ENCODE measurements around the gene UBL7.

The UBL7 gene

DNA sequence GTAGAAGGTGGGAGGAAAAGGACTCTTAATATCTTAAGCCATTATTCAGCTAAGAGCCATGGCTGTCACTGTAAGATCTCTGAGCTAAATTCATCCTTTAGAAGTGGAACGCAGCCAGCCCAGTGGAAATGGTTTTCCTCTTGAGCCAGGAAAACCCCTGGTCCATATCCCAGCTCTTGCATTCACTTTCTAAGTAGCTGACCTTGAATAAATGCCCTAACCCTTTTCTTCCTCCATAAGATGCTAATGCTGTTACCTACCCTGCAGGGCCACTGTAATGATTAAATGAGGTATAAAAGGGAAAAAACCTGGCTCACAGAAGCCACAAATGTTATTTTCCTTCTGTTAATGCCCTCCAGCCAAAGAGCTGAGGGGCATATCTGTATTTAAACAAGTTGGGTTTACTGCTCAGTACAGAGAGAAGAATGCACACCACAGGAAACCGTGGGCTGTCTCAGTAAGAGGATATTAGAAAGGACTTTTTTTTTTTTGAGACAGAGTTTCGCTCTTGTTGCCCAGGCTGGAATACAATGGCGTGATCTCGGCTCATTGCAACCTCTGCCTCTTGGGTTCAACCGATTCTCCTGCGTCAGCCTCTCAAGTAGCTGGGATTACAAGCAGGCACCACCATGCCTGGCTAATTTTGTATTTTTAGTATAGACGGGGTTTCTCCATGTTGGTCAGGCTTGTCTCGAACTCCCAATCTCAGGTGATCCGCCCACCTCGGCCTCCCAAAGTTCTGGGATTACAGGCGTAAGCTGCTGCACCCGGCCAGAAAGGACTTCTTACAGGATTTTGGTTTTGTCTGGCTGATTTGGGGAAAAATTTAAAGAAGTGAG, 6.8 kb downstream of the UBL7 start:
- no peak overlapping the region for H3K4me3 ChIP-seq (ENCODE audit: low read length)
- no peak for DNase-seq (ENCODE audit: low read depth)
- TF ChIP-seq, protein P1, sequence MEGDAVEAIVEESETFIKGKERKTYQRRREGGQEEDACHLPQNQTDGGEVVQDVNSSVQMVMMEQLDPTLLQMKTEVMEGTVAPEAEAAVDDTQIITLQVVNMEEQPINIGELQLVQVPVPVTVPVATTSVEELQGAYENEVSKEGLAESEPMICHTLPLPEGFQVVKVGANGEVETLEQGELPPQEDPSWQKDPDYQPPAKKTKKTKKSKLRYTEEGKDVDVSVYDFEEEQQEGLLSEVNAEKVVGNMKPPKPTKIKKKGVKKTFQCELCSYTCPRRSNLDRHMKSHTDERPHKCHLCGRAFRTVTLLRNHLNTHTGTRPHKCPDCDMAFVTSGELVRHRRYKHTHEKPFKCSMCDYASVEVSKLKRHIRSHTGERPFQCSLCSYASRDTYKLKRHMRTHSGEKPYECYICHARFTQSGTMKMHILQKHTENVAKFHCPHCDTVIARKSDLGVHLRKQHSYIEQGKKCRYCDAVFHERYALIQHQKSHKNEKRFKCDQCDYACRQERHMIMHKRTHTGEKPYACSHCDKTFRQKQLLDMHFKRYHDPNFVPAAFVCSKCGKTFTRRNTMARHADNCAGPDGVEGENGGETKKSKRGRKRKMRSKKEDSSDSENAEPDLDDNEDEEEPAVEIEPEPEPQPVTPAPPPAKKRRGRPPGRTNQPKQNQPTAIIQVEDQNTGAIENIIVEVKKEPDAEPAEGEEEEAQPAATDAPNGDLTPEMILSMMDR (conservative IDR thresholded peaks at IDR 0.05; ENCODE audit: low read length) = no peak

DNA sequence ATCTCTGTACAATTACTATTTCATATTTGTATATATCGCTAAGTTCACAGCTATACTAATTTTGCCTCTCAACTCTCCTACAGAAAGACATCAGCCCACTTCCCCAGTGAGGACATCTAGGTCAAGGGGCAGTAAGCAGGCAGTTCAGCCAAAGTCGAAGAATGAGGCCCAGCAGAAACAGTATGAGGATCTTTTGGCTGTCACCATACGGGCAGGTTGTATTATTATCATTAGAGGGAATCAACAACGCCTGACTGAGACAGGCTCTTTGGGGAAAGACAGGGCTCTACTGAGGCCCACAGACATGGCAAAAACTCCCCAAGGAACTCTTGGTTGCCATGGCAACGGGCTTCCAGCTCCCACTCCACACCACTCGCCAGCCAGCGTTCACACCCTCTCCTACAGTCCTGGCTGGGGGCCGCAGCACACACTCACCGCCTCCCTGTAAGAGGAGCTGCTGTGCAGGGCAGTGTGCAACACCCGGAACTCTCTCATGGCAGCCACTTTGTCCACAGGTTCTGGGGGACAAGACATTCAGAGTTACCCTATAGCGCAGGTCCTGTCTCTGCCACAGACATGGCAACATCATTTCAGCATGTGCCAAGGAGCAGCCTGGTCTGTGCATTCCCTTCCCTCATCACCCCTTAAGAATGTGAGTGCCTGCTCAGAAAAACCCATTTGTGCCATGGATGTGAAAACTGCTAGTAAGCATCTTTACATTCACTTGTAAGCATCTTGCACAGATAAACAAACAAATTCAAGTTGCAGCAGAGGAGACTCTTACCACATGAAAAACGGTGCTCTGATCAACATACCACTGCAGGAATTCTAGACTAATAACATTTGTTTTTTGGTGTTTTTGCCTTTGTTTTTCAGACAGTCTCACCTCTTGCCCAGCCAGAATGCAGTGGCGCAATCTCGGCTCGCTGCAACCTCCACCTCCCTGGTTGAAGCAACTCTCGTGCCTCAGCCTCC, 8.8 kb downstream of the UBL7 start:
- no peak for DNase-seq (ENCODE audit: low read depth)
- TF ChIP-seq, protein P1 (conservative IDR thresholded peaks at IDR 0.05; ENCODE audit: low read length) = no peak
- H3K4me3 ChIP-seq (ENCODE audit: low read length) = no peak overlapping the region

DNA sequence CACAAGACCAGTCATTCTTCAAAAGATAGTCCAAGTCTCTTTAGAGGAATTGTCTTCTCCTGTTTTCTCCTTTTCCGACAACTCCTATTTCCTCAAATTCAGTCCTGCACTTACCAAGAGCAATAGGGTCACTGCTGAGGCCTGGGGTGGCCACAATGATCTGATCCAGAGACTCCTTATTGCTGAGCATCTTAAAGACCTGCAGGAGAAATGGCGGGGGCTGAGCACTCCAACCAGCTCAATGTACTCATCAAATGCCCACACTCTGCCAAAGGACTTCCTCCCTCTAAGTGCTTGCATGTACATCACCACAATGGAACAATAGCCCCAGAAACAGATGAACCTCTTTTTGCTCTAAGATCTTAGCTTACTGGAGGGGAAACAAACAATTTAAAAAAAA, 9.6 kb downstream of the UBL7 start:
- TF ChIP-seq, protein P1 (conservative IDR thresholded peaks at IDR 0.05; ENCODE audit: low read length) = no peak
- DNase-seq (ENCODE audit: low read depth) = no peak
- no peak overlapping the region for H3K4me3 ChIP-seq (ENCODE audit: low read length)

DNA sequence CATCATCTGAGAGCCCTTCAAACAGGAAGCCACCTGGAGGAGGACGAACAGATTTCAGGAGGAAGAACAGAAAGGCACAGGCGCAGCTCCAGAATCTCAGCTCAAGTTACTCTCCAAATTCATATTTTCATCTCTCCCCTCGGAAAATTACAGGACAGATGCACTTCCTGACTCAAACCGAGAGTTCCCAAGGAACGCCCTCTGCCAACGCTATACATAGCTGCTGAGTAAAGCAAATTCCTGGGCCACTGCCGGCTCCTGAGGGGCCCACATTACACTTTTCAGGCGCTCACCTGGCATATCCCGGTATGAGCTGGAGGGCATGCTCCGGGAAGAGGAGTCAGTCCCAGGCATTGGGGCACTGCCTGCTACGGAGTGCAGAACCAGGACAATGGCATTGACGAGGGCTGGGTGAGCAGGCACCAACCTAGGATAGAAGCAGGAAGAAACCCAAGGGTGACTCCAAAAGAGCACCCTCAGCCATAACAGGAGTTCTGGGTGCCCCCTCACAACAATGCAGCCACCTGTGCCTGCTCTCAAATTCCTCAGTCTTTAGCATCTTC, 11.2 kb downstream of the UBL7 start:
- TF ChIP-seq, protein P1 (conservative IDR thresholded peaks at IDR 0.05; ENCODE audit: low read length) = no peak
- DNase-seq (ENCODE audit: low read depth) = no peak
- H3K4me3 ChIP-seq (ENCODE audit: low read length) = no peak overlapping the region

DNA sequence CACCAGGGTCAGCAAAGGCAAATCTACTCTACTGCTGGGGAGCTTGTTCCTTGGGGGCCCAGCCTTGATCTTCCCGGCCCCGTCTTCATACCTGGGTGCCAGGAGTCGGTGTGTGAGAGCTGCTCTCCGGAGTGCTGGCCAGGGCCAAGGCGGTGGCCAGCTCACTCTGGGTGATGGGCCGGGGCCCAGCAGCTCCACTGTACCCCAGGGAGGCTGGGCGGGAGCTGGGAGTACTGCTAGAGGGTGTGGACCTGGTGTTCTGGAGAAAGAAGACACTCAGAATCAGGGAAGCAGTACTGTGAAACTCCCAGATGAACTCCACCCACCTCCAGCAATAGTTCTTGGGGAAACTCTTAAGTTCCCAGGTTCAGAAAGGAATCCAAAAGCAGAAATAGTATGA, 11.9 kb downstream of the UBL7 start:
- TF ChIP-seq, protein P1 (conservative IDR thresholded peaks at IDR 0.05; ENCODE audit: low read length) = no peak
- DNase-seq (ENCODE audit: low read depth) = no peak

DNA sequence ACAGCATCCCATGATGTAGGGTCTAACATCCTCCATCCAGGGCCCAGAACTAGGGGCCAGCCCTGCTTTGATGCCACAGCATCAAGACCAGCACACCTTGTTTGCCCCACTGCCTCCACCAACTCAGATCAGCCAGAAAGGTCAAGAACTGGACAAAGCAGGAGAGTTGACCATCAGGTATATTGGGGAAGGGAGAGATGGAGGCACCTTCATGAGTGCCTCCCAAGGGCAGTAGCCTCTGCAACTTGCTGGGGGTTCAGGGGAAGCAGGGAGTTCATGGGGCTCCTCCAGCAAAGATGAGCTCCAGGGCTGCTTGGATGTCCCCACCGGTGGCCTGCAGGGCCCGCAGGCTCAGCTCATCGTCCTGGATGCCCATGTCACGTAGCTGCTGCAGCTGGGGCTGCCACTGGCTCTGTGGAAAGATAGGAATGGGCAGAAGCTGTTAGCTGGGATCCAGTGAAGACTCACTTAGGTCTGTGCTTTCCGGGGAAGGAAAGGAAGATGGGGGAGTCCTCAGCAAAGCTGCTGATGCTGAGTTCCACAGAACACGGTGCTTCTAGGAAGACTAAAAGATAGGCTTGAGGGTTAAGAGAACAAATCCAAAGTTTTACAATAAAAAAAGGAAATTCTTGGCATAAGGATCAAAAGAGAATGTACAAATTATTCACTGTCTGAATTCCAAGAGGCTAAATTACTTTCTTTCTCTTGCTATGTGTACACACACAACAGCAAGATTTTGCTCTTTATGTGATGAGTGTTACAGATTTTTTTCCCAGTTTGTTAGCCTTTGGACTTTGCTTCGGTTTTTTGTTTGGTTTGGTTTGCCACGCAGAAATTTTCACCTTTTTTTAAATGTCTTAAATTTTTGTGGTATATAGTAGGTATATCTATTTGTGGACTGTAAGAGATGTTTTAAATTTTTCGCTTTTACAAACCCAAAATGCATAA, 14.9 kb downstream of the UBL7 start:
- no peak overlapping the region for H3K4me3 ChIP-seq (ENCODE audit: low read length)
- TF ChIP-seq, protein P1 (conservative IDR thresholded peaks at IDR 0.05; ENCODE audit: low read length) = no peak
- DNase-seq (ENCODE audit: low read depth) = no peak

More for the DNA sequence above, 11.9 kb downstream of the UBL7 start:
- H3K4me3 ChIP-seq (ENCODE audit: low read length) = no peak overlapping the region

Measured in AG10803 (cell line).